Measurements from ENCODE around the gene ZNF639.

GRCh38 chr3:179321668-179322285, 1.1 kb upstream of the ZNF639 start:
- no peak for TF ChIP-seq PATZ1 (CRISPR knock-in tag; IDR thresholded peaks at IDR 0.05; ENCODE audit: borderline replicate concordance)
- no peak for TF ChIP-seq PPARA (CRISPR knock-in tag; IDR thresholded peaks at IDR 0.05; ENCODE audit: borderline replicate concordance)
- TF ChIP-seq BACH2 (CRISPR knock-in tag; IDR thresholded peaks at IDR 0.05; ENCODE audit: borderline replicate concordance), result no peak
- no peak for TF ChIP-seq TOX (CRISPR knock-in tag; IDR thresholded peaks at IDR 0.05; ENCODE audit: borderline replicate concordance)
- no peak for TF ChIP-seq CSDC2 (CRISPR knock-in tag; IDR thresholded peaks at IDR 0.05)
- no peak for TF ChIP-seq ZNF8 (CRISPR knock-in tag; IDR thresholded peaks at IDR 0.05)
- no peak for TF ChIP-seq ISL1 (CRISPR knock-in tag; IDR thresholded peaks at IDR 0.05)
- TF ChIP-seq ZFP3 (CRISPR knock-in tag; IDR thresholded peaks at IDR 0.05), result no peak
- no peak for TF ChIP-seq ZFP30 (CRISPR knock-in tag; IDR thresholded peaks at IDR 0.05)
- no peak for TF ChIP-seq ZC3H10 (CRISPR knock-in tag; IDR thresholded peaks at IDR 0.05)
- TF ChIP-seq ARNTL (CRISPR knock-in tag; IDR thresholded peaks at IDR 0.05; ENCODE audit: borderline replicate concordance, low read depth), result no peak

Data from SK-N-SH treated with all-trans-retinoic acid at 6 μM for 48 hours (cell line).